K562 (cell line): ENCODE data around the gene USP49. TPM values are rescaled to one million over a fixed set of nuclear protein-coding genes. Genes with fewer than 3 reads are reported as not detected.

Experiments
- ATAC-seq: fragments of 200-7000 bp; cut with Tn5 transposase; 3 replicates; pipeline ENCODE4 v1.9.1; 2020; ENCODE audit warnings: moderate library complexity
- BruUV-seq: library from RNA; stranded (reverse); fragments of 400-500 nt; replicated peaks from 2 replicates; lab custom pipeline; 2021; lab: Mats Ljungman, UMichigan
- CTCF ChIA-PET: fragments of 300-600 bp; formaldehyde crosslinking; extraction: SDS; loops from one replicate; lab custom pipeline; 2021; ENCODE audit warnings: low intra/inter-chr PET ratio; lab: Yijun Ruan, JAX
- POLR2A ChIA-PET: fragments of 300-600, 350-650 bp; sonication (Branson Sonifier 250); formaldehyde crosslinking; extraction: SDS; loops from one replicate; lab custom pipeline; 2021; ENCODE audit warnings: antibody characterized with exemption, inconsistent platforms; lab: Yijun Ruan, JAX
- DNase-seq, 4 experiments: peaks; one replicate each; pipeline versions ENCODE4 v3.0.0 to v3.0.0-alpha.2; 2011 to 2018; ENCODE audit warnings: low spot score in 3 of 4, mixed read lengths in 3 of 4; ENCODE audit errors: extremely low read depth in 1 of 4
- FAIRE-seq: peaks from 2 replicates; lab custom pipeline; 2011; peaks lifted over from hg19 to GRCh38; lab: Jason Lieb, UNC
- H2AFZ ChIP-seq: 2 replicates; pipeline ENCODE4 v1.6.0; 2011; ENCODE audit warnings: low read depth, low read length, control low read depth, inconsistent platforms
- H3K27ac ChIP-seq: fragments of 200-600 bp; 3 replicates; pipeline ENCODE4 v1.8.0; 2011; ENCODE audit warnings: low read depth, mild to moderate bottlenecking, control low read depth, inconsistent platforms, low read length, moderate library complexity, mixed read lengths; ENCODE audit errors: extremely low read depth
- H3K27me3 ChIP-seq, 2 experiments: fragments of 300-600 bp in 1 of 2; 2 replicates in 1 of 2; 3 replicates in 1 of 2; pipeline versions ENCODE4 v1.6.0 to v1.8.0; 2011; ENCODE audit warnings: inconsistent platforms in 2 of 2, low read length in 2 of 2, mild to moderate bottlenecking in 1 of 2, mixed read lengths in 1 of 2, moderate library complexity in 1 of 2; ENCODE audit not compliant: control insufficient read depth in 2 of 2, insufficient read depth in 2 of 2
- H3K36me3 ChIP-seq: fragments of 300-600 bp; 3 replicates; pipeline ENCODE4 v1.8.0; 2011; ENCODE audit warnings: mild to moderate bottlenecking, low read length, inconsistent platforms; ENCODE audit not compliant: control insufficient read depth, insufficient read depth
- H3K4me1 ChIP-seq, 2 experiments: fragments of 200-600 bp in 1 of 2; replicated peaks in 1 of 2; 2 replicates in 1 of 2; 3 replicates in 1 of 2; pipeline versions ENCODE4 v1.5.1 to v1.8.0; 2011; ENCODE audit warnings: inconsistent platforms in 2 of 2, low read length in 2 of 2, mild to moderate bottlenecking in 1 of 2, mixed read lengths in 1 of 2, moderate library complexity in 1 of 2; ENCODE audit not compliant: control insufficient read depth in 2 of 2, insufficient read depth in 2 of 2
- H3K4me2 ChIP-seq: 2 replicates; pipeline ENCODE4 v1.6.1; 2011; ENCODE audit warnings: low read length, control low read depth, inconsistent platforms, mixed read lengths; ENCODE audit not compliant: insufficient read depth
- H3K4me3 ChIP-seq: fragments of 200-600 bp; sonication (generic), shearing (Covaris generic); 2 replicates; pipeline ENCODE4 v1.5.1; 2016; ENCODE audit warnings: control low read depth, inconsistent platforms
- H3K79me2 ChIP-seq: fragments of 200-600 bp; 3 replicates; pipeline ENCODE4 v1.8.0; 2011; ENCODE audit warnings: low read length, inconsistent platforms; ENCODE audit not compliant: control insufficient read depth, insufficient read depth
- H3K9ac ChIP-seq, 2 experiments: 2 replicates each; pipeline versions ENCODE4 v1.6.0 to v1.6.1; 2011; ENCODE audit warnings: low read depth in 2 of 2, low read length in 2 of 2, control low read depth in 1 of 2, inconsistent platforms in 1 of 2, mild to moderate bottlenecking in 1 of 2, mixed read lengths in 1 of 2; ENCODE audit not compliant: insufficient read depth in 1 of 2
- H3K9me1 ChIP-seq: one replicate; pipeline ENCODE4 v1.6.0; 2011; ENCODE audit warnings: inconsistent platforms, mild to moderate bottlenecking, low read length, moderate library complexity; ENCODE audit not compliant: control insufficient read depth, insufficient read depth
- H3K9me3 ChIP-seq: replicated peaks from 2 replicates; pipeline ENCODE4 v1.5.1; 2011; ENCODE audit warnings: low read depth, low read length, inconsistent platforms; ENCODE audit not compliant: control insufficient read depth, insufficient read depth
- H4K20me1 ChIP-seq: replicated peaks from 2 replicates; pipeline ENCODE4 v1.6.1; 2011; ENCODE audit warnings: low read length, inconsistent platforms, mixed read lengths; ENCODE audit not compliant: control insufficient read depth, insufficient read depth
- ASH1L ChIP-seq: fragments of 450-650 bp; IDR thresholded peaks from 2 replicates; pipeline ENCODE4 v1.6.1; 2018; ENCODE audit warnings: borderline replicate concordance, mild to moderate bottlenecking, low read depth; ENCODE audit not compliant: partially characterized antibody
- MBD2 ChIP-seq: sonication (generic); IDR thresholded peaks from 2 replicates; pipeline ENCODE4 v1.6.1; 2016; ENCODE audit warnings: low read depth, borderline replicate concordance
- NFIC ChIP-seq: fragments of 450-650 bp; IDR thresholded peaks from 2 replicates; pipeline ENCODE4 v1.6.1; 2017; ENCODE audit warnings: mild to moderate bottlenecking, inconsistent platforms
- NR3C1 ChIP-seq: sonication (generic); formaldehyde crosslinking; IDR thresholded peaks from 2 replicates; pipeline ENCODE4 v1.8.1; 2022; ENCODE audit warnings: missing genetic modification reagents
- ZNF134 ChIP-seq: fragments of 250-450 bp; sonication (Bioruptor Pico); conservative IDR thresholded peaks from 2 replicates; pipeline ENCODE4 v1.4.0; 2020
- ZNF224 ChIP-seq: sonication (generic); formaldehyde crosslinking; IDR thresholded peaks from 2 replicates; pipeline ENCODE4 v1.8.0; 2022; ENCODE audit warnings: mild to moderate bottlenecking, missing genetic modification reagents
- WGBS: fragments of 100-300 bp; shearing (Covaris generic); methylation state at CpG from one replicate; pipeline ENCODE4 v1.1.6; 2016; ENCODE audit warnings: low coverage, mixed read lengths; ENCODE audit not compliant: insufficient coverage; ENCODE audit errors: missing lambda C conversion rate; 5-methylcytosine and 5-hydroxymethylcytosine counted together
- in situ Hi-C: fragments of 300-500 bp; cut with MboI; formaldehyde crosslinking; loops from 4 replicates; pipeline ENCODE4 v1.15.0; 2018; ENCODE audit warnings: inconsistent platforms, mixed read lengths
- intact Hi-C: fragments of 100-400 bp; cut with micrococcal nuclease; formaldehyde crosslinking; loops from 2 replicates; pipeline ENCODE4 v1.14.2; 2022
- polyA plus RNA-seq, 8 experiments: library from polyadenylated mRNA; depleted of rRNA in 4 of 8; stranded (reverse) in 5 of 8; unstranded in 3 of 8; fragments of >200 nt; fragmentation: Nextera tagmentation in 2 of 8; fragmentation: Illumina TruSeq in 1 of 8; extraction: Ambion mirVana in 2 of 8; extraction: Trizol in 1 of 8; gene quantifications; 2 replicates each; pipeline versions ENCODE4 v1.2.1 to v1.2.3, GENCODE V29; 2011 to 2014; ENCODE audit warnings: inconsistent platforms in 1 of 8, missing spikeins in 1 of 8
- total RNA-seq, 7 experiments: library from RNA; depleted of rRNA in 6 of 7; stranded (reverse); fragments of >200 nt in 6 of 7; fragmentation: Illumina TruSeq in 2 of 7; extraction: Trizol in 2 of 7; gene quantifications; 2 replicates each; pipeline versions ENCODE4 v1.2.1 to v1.2.3, GENCODE V29; 2011 to 2021; ENCODE audit warnings: low replicate concordance in 1 of 7
- TF ChIP-seq, protein P1 (sequence below): fragments of 450-650 bp; conservative IDR thresholded peaks from 2 replicates; pipeline ENCODE4 v1.6.1; 2016; ENCODE audit warnings: missing genetic modification characterization, low read depth, mild to moderate bottlenecking, control low read depth, missing compliant biosample characterization
- TF ChIP-seq, protein P2 (sequence below): fragments of 450-650 bp; IDR thresholded peaks from 2 replicates; pipeline ENCODE4 v1.6.1; 2016; ENCODE audit warnings: mild to moderate bottlenecking, moderate library complexity

USP49 gene
- total and polyA plus RNA-seq, 9 of the 15 experiments (the other 6 are each of a cell fraction or from before 2014, with no cell fraction given) = 1.0 to 9.9 (median 6.5) TPM

DNA sequence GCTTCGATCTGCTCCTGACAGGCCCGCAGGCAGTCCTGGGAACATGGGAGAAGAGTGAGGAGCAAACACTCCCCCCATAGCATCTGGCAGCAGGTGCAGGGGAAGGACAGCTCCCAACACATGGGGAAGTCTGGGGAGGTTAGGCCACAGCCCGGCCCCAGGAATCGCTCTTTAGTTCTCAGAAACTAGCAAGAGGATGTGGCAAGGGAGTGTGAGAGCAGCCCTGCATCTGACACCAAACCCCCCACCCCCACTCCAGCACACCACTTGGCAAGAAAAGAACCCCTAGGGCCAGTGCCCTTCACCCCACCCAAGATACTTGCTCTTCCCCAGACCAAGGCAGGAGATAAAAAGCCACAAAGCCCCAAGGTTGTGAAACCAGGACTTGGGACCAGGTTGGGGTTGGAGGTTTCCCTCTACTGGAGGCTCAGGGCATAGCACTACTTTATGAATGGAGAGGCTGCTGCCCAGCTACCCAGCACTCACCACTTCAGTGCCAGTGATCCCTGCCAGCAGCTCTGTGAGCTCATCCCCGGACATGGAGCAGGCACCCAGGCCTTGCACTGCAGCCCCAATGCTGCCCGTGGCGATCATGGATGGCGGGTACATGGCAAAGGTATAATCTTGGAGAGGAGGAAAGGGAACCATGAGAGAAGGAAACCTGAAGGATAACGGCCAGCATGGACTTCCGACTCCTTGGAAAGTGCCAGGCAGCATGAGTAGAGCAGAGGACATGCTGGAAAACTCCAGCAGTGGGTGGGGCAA, 41.1 kb upstream of the USP49 start:
- DNase-seq (peak; percentile 65 to 95 (median 78)), ATAC-seq (peak; percentile 65), FAIRE-seq (peak; percentile 94)
- H3K79me2 ChIP-seq = peaks cover 71% of the 10 kb centered on the region
- no peak overlapping the region for H2AFZ ChIP-seq
- H4K20me1 ChIP-seq = peaks cover 18% of the 10 kb centered on the region
- no peaks in the 10 kb centered on the region for H3K27me3 ChIP-seq
- no TSS peak for BruUV-seq
- H3K4me3 ChIP-seq = no peak overlapping the region
- POLR2A ChIA-PET = interaction anchor here (0.6 to 13.7 kb wide), 13 partner anchors 10 to 169 kb away, joined by 3 to 166 read pairs (median 4); partner anchors contain the start of genes BYSL, MED20, PRICKLE4 and USP49
- peaks cover 87% of the 10 kb centered on the region for H3K36me3 ChIP-seq
- CTCF ChIA-PET = interaction anchor here (0.8 to 3.2 kb wide), 4 partner anchors 90 to 135 kb away, joined by 3 to 33 read pairs (median 4); no protein-coding TSS in a partner anchor
- 14% methylated on average over 10 of the region's 10 CpGs for WGBS
- in situ Hi-C loops (loop anchor here (5.0 kb wide), 1 partner anchor 106 kb away; no protein-coding TSS in a partner anchor), intact Hi-C loops (loop anchor here (1.0 to 10.0 kb wide), 8 partner anchors 15 to 281 kb away; partner anchors contain the start of genes BYSL, GUCA1B, MED20 and MRPS10)
- peak overlapping the region; percentile 40 to 74 for H3K9ac ChIP-seq
- H3K4me1 ChIP-seq = peaks cover 54 to 58% of the 10 kb centered on the region in 2 experiments
- H3K4me2 ChIP-seq = peak overlapping the region; percentile 42
- H3K9me3 ChIP-seq = no peaks in the 10 kb centered on the region
- no peaks in the 10 kb centered on the region for H3K9me1 ChIP-seq
- H3K27ac ChIP-seq = peak overlapping the region; percentile 50
- TF ChIP-seq NR3C1 (CRISPR knock-in tag) = no peak
- TF ChIP-seq, protein P1, sequence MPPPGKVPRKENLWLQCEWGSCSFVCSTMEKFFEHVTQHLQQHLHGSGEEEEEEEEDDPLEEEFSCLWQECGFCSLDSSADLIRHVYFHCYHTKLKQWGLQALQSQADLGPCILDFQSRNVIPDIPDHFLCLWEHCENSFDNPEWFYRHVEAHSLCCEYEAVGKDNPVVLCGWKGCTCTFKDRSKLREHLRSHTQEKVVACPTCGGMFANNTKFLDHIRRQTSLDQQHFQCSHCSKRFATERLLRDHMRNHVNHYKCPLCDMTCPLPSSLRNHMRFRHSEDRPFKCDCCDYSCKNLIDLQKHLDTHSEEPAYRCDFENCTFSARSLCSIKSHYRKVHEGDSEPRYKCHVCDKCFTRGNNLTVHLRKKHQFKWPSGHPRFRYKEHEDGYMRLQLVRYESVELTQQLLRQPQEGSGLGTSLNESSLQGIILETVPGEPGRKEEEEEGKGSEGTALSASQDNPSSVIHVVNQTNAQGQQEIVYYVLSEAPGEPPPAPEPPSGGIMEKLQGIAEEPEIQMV (tag) = no peak
- peak; percentile 78 for TF ChIP-seq NFIC
- TF ChIP-seq ZNF134 (CRISPR knock-in tag) = no peak
- no peak for TF ChIP-seq ASH1L
- TF ChIP-seq, protein P2, sequence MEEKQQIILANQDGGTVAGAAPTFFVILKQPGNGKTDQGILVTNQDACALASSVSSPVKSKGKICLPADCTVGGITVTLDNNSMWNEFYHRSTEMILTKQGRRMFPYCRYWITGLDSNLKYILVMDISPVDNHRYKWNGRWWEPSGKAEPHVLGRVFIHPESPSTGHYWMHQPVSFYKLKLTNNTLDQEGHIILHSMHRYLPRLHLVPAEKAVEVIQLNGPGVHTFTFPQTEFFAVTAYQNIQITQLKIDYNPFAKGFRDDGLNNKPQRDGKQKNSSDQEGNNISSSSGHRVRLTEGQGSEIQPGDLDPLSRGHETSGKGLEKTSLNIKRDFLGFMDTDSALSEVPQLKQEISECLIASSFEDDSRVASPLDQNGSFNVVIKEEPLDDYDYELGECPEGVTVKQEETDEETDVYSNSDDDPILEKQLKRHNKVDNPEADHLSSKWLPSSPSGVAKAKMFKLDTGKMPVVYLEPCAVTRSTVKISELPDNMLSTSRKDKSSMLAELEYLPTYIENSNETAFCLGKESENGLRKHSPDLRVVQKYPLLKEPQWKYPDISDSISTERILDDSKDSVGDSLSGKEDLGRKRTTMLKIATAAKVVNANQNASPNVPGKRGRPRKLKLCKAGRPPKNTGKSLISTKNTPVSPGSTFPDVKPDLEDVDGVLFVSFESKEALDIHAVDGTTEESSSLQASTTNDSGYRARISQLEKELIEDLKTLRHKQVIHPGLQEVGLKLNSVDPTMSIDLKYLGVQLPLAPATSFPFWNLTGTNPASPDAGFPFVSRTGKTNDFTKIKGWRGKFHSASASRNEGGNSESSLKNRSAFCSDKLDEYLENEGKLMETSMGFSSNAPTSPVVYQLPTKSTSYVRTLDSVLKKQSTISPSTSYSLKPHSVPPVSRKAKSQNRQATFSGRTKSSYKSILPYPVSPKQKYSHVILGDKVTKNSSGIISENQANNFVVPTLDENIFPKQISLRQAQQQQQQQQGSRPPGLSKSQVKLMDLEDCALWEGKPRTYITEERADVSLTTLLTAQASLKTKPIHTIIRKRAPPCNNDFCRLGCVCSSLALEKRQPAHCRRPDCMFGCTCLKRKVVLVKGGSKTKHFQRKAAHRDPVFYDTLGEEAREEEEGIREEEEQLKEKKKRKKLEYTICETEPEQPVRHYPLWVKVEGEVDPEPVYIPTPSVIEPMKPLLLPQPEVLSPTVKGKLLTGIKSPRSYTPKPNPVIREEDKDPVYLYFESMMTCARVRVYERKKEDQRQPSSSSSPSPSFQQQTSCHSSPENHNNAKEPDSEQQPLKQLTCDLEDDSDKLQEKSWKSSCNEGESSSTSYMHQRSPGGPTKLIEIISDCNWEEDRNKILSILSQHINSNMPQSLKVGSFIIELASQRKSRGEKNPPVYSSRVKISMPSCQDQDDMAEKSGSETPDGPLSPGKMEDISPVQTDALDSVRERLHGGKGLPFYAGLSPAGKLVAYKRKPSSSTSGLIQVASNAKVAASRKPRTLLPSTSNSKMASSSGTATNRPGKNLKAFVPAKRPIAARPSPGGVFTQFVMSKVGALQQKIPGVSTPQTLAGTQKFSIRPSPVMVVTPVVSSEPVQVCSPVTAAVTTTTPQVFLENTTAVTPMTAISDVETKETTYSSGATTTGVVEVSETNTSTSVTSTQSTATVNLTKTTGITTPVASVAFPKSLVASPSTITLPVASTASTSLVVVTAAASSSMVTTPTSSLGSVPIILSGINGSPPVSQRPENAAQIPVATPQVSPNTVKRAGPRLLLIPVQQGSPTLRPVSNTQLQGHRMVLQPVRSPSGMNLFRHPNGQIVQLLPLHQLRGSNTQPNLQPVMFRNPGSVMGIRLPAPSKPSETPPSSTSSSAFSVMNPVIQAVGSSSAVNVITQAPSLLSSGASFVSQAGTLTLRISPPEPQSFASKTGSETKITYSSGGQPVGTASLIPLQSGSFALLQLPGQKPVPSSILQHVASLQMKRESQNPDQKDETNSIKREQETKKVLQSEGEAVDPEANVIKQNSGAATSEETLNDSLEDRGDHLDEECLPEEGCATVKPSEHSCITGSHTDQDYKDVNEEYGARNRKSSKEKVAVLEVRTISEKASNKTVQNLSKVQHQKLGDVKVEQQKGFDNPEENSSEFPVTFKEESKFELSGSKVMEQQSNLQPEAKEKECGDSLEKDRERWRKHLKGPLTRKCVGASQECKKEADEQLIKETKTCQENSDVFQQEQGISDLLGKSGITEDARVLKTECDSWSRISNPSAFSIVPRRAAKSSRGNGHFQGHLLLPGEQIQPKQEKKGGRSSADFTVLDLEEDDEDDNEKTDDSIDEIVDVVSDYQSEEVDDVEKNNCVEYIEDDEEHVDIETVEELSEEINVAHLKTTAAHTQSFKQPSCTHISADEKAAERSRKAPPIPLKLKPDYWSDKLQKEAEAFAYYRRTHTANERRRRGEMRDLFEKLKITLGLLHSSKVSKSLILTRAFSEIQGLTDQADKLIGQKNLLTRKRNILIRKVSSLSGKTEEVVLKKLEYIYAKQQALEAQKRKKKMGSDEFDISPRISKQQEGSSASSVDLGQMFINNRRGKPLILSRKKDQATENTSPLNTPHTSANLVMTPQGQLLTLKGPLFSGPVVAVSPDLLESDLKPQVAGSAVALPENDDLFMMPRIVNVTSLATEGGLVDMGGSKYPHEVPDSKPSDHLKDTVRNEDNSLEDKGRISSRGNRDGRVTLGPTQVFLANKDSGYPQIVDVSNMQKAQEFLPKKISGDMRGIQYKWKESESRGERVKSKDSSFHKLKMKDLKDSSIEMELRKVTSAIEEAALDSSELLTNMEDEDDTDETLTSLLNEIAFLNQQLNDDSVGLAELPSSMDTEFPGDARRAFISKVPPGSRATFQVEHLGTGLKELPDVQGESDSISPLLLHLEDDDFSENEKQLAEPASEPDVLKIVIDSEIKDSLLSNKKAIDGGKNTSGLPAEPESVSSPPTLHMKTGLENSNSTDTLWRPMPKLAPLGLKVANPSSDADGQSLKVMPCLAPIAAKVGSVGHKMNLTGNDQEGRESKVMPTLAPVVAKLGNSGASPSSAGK = no peak
- TF ChIP-seq ZNF224 (CRISPR knock-in tag) = no peak
- TF ChIP-seq MBD2 = peak; percentile 29; the same call in 1 of the 2 replicates
